SKM-1 (cell line): ENCODE results near the gene ASB9.
"Not testable (repeated sequence)": the region's sequence is repeated elsewhere in the genome, so short reads cannot be mapped to it uniquely, and the experiment has no call there.

Experiments
- DNase-seq: peaks from one replicate; lab custom pipeline; 2025; ENCODE audit not compliant: unreplicated experiment; lab: John Stamatoyannopoulos, UW

The ASB9 gene

GRCh38 chrX:15269618-15270521 lies at the start of gene ASB9:
ASB9 (minus strand) TSS chrX:15270083; CDS start chrX:15269874, 209 bp downstream.
- DNase-seq, result no peak

- DNase-seq, result no peak
These were observed 49.2 kb upstream of the ASB9 start for GRCh38 chrX:15319075-15319474.

- DNase-seq, result no peak
These were observed 45.6 kb upstream of the ASB9 start, which contains the start of gene ASB11 for GRCh38 chrX:15315509-15315908. ASB11 (minus strand) TSS chrX:15315640; CDS start chrX:15315605, 35 bp downstream.

- DNase-seq, result no peak
These were observed 44.6 kb upstream of the ASB9 start for GRCh38 chrX:15314472-15314871.

- DNase-seq, result no peak
These were observed 41.2 kb upstream of the ASB9 start for GRCh38 chrX:15311119-15311518.

GRCh38 chrX:15310117-15310516 lies 40.2 kb upstream of the ASB9 start:
- DNase-seq, result no peak

- not testable (repeated sequence) for DNase-seq
These were observed 36.0 kb upstream of the ASB9 start for GRCh38 chrX:15305899-15306298.

GRCh38 chrX:15301924-15302323 lies 32.0 kb upstream of the ASB9 start:
- peak; percentile 22 for DNase-seq

GRCh38 chrX:15299941-15300851 lies 30.3 kb upstream of the ASB9 start:
- peak; percentile 11 for DNase-seq

GRCh38 chrX:15298780-15299179 lies 28.9 kb upstream of the ASB9 start:
- no peak for DNase-seq

- DNase-seq, result no peak
These were observed 28.3 kb upstream of the ASB9 start for GRCh38 chrX:15298201-15298600.

- DNase-seq, result no peak
These were observed 23.6 kb upstream of the ASB9 start for GRCh38 chrX:15293451-15293850.

GRCh38 chrX:15292861-15293260 lies 23.0 kb upstream of the ASB9 start:
- no peak for DNase-seq

- DNase-seq, result no peak
These were observed 7.7 kb upstream of the ASB9 start for GRCh38 chrX:15277604-15278003.

GRCh38 chrX:15274946-15275345 lies 5.1 kb upstream of the ASB9 start:
- no peak for DNase-seq

GRCh38 chrX:15273275-15273674 lies 3.4 kb upstream of the ASB9 start:
- not testable (repeated sequence) for DNase-seq

GRCh38 chrX:15271757-15272156 lies 1.9 kb upstream of the ASB9 start:
- DNase-seq, result no peak

GRCh38 chrX:15269120-15269519 lies 763 bp downstream of the ASB9 start:
- DNase-seq, result no peak

GRCh38 chrX:15254852-15255251 lies 15.0 kb downstream of the ASB9 start:
- DNase-seq, result no peak

GRCh38 chrX:15245896-15246295 lies 24.0 kb downstream of the ASB9 start:
- no peak for DNase-seq

GRCh38 chrX:15244421-15244820 lies 25.5 kb downstream of the ASB9 start:
- no peak for DNase-seq
